HepG2 (cell line): Measurements from ENCODE around the gene FAM89B. TPM values are rescaled to one million over a fixed set of nuclear protein-coding genes. Genes with fewer than 3 reads are reported as not detected.

Experiments
- BCL3 ChIP-seq: sonication (generic); formaldehyde crosslinking; IDR thresholded peaks from 2 replicates; pipeline ENCODE4 v1.5.1; 2020; ENCODE audit warnings: mild to moderate bottlenecking, missing genetic modification reagents, moderate library complexity
- EEA1 ChIP-seq: sonication (generic); formaldehyde crosslinking; IDR thresholded peaks from 2 replicates; pipeline ENCODE4 v1.5.1; 2020; ENCODE audit warnings: mild to moderate bottlenecking, missing genetic modification reagents, borderline replicate concordance
- ESRRA ChIP-seq: sonication (generic); formaldehyde crosslinking; IDR thresholded peaks from 2 replicates; pipeline ENCODE4 v1.5.1; 2020; ENCODE audit warnings: mild to moderate bottlenecking, low read depth, missing genetic modification reagents
- HNRNPLL ChIP-seq: fragments of 200-400 bp; formaldehyde crosslinking; IDR thresholded peaks from 2 replicates; pipeline ENCODE4 v1.6.1; 2017; ENCODE audit warnings: mild to moderate bottlenecking, low read depth, low read length; ENCODE audit not compliant: poor library complexity, severe bottlenecking
- HOXA3 ChIP-seq: sonication (generic); formaldehyde crosslinking; IDR thresholded peaks from 2 replicates; pipeline ENCODE4 v1.5.0; 2020; ENCODE audit warnings: missing genetic modification reagents
- KAT8 ChIP-seq: IDR thresholded peaks from 2 replicates; pipeline ENCODE4 v1.6.1; 2016; ENCODE audit warnings: missing genetic modification reagents, missing compliant biosample characterization
- LBX2 ChIP-seq: sonication (generic); formaldehyde crosslinking; IDR thresholded peaks from 2 replicates; pipeline ENCODE4 v1.5.0; 2020; ENCODE audit warnings: missing genetic modification reagents, mild to moderate bottlenecking, borderline replicate concordance
- NR1H2 ChIP-seq: sonication (generic); formaldehyde crosslinking; IDR thresholded peaks from 2 replicates; pipeline ENCODE4 v1.8.1; 2022; ENCODE audit warnings: low read depth, missing genetic modification reagents, borderline replicate concordance
- PCBP1 ChIP-seq: fragments of 200-400 bp; formaldehyde crosslinking; IDR thresholded peaks from 2 replicates; pipeline ENCODE4 v1.6.1; 2017; ENCODE audit warnings: mild to moderate bottlenecking, low read depth, low read length, borderline replicate concordance
- SIN3B ChIP-seq: fragments of 150-350 bp; IDR thresholded peaks from 2 replicates; pipeline ENCODE4 v1.6.1; 2014; ENCODE audit warnings: low read length
- TARDBP ChIP-seq: sonication (generic); formaldehyde crosslinking; IDR thresholded peaks from 2 replicates; pipeline ENCODE4 v1.8.0; 2022; ENCODE audit warnings: mild to moderate bottlenecking, missing genetic modification reagents
- ZBTB33 ChIP-seq: sonication (generic); formaldehyde crosslinking; IDR thresholded peaks from 2 replicates; pipeline ENCODE4 v1.4.0; 2020; ENCODE audit warnings: missing genetic modification reagents
- ZNF17 ChIP-seq: sonication (generic); formaldehyde crosslinking; IDR thresholded peaks from 2 replicates; pipeline ENCODE4 v1.5.0; 2020; ENCODE audit warnings: mild to moderate bottlenecking, missing genetic modification reagents
- ZNF564 ChIP-seq: sonication (generic); formaldehyde crosslinking; IDR thresholded peaks from 2 replicates; pipeline ENCODE4 v1.8.1; 2023; ENCODE audit warnings: mild to moderate bottlenecking, missing genetic modification reagents
- ZNF749 ChIP-seq: sonication (generic); formaldehyde crosslinking; IDR thresholded peaks from 2 replicates; pipeline ENCODE4 v1.8.0; 2022; ENCODE audit warnings: mild to moderate bottlenecking, missing genetic modification reagents, moderate library complexity, borderline replicate concordance
- ZSCAN20 ChIP-seq: sonication (generic); formaldehyde crosslinking; IDR thresholded peaks from 2 replicates; pipeline ENCODE4 v1.4.0; 2020; ENCODE audit warnings: missing genetic modification reagents, mild to moderate bottlenecking, borderline replicate concordance
- ZSCAN22 ChIP-seq: sonication (generic); formaldehyde crosslinking; IDR thresholded peaks from 2 replicates; pipeline ENCODE4 v1.4.0; 2020; ENCODE audit warnings: mild to moderate bottlenecking, missing genetic modification reagents
- polyA plus RNA-seq, 8 experiments: library from polyadenylated mRNA; depleted of rRNA in 3 of 8; stranded (reverse) in 7 of 8; unstranded in 1 of 8; fragments of >200 nt; fragmentation: Illumina TruSeq in 4 of 8; extraction: Trizol in 4 of 8; gene quantifications; 2 replicates each; pipeline versions ENCODE4 v1.2.1 to v1.2.3, GENCODE V29; 2011 to 2016; ENCODE audit warnings: low read depth in 4 of 8, missing spikeins in 1 of 8, mixed read lengths in 1 of 8; ENCODE audit not compliant: insufficient read depth in 1 of 8
- total RNA-seq, 5 experiments: library from RNA; depleted of rRNA; stranded (reverse); fragments of >200 nt; fragmentation: Illumina TruSeq; extraction: Trizol; gene quantifications; 2 replicates each; pipeline ENCODE4 v1.2.3, GENCODE V29; 2016; ENCODE audit warnings: low read depth in 1 of 5
- TF ChIP-seq, protein P1 (sequence below): IDR thresholded peaks from 2 replicates; pipeline ENCODE4 v1.6.1; 2016; ENCODE audit warnings: missing compliant biosample characterization, missing genetic modification reagents, borderline replicate concordance
- TF ChIP-seq, protein P2 (sequence below): sonication (generic); formaldehyde crosslinking; IDR thresholded peaks from 2 replicates; pipeline ENCODE4 v1.5.1; 2020; ENCODE audit warnings: mild to moderate bottlenecking, missing genetic modification reagents, borderline replicate concordance

Gene FAM89B
- total and polyA plus RNA-seq, 2 of the 13 experiments (the other 11 are each of a cell fraction or from before 2014, with no cell fraction given) = 5.7 to 8.0 TPM

DNA sequence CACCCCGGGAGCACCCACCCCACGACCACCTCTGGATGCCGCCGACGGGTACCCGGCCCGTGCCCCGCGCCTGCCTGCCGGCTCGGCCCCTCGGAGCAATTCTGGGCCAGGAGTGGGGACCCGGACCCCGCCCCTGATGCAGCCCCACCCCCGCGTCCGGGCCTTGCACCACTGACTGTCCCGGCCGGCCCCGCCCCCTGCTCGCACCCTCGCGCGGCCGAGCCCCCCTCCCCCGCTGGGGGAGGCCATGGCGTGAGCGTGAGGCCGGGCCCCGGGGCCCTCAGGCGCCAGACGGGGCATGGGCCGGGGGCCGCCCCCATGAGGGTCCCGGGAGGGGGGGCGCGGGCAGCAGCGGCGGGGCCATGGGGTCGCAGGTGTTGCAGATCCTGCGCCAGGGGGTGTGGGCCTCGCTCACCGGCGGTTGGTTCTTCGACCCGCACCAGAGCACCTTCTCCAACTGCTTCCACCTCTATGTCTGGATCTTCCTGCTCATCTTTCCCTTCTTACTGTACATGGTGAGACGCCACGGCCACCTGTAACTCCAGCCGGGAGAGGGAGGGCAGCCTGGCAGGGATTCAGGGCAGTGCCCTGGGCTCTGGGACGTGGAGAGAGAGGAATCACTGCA is 43.7 kb downstream of the FAM89B start (continued):
- TF ChIP-seq, protein P1, sequence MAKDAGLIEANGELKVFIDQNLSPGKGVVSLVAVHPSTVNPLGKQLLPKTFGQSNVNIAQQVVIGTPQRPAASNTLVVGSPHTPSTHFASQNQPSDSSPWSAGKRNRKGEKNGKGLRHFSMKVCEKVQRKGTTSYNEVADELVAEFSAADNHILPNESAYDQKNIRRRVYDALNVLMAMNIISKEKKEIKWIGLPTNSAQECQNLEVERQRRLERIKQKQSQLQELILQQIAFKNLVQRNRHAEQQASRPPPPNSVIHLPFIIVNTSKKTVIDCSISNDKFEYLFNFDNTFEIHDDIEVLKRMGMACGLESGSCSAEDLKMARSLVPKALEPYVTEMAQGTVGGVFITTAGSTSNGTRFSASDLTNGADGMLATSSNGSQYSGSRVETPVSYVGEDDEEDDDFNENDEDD (CRISPR knock-in tag) = 0 out of 2 replicates have a peak, but pooled peaks have one; percentile 10
- TF ChIP-seq LBX2 (CRISPR knock-in tag) (no peak), NR1H2 (CRISPR knock-in tag) (no peak), KAT8 (CRISPR knock-in tag) (no peak), ZNF17 (CRISPR knock-in tag) (no peak), ZSCAN22 (CRISPR knock-in tag) (no peak), PCBP1 (no peak), ZBTB33 (peak; percentile 11; the same call in 1 of the 2 replicates), ZSCAN20 (no peak), ESRRA (peak; percentile 76; the same call in 1 of the 2 replicates), EEA1 (0 out of 2 replicates have a peak, but pooled peaks have one; percentile 32), SIN3B (no peak), TARDBP (CRISPR knock-in tag) (0 out of 2 replicates have a peak, but pooled peaks have one; percentile 39), ZNF564 (CRISPR knock-in tag) (0 out of 2 replicates have a peak, but pooled peaks have one; percentile 14), ZNF749 (CRISPR knock-in tag) (0 out of 2 replicates have a peak, but pooled peaks have one; percentile 50), HNRNPLL (no peak), HOXA3 (CRISPR knock-in tag) (no peak), BCL3 (no peak)
- TF ChIP-seq, protein P2, sequence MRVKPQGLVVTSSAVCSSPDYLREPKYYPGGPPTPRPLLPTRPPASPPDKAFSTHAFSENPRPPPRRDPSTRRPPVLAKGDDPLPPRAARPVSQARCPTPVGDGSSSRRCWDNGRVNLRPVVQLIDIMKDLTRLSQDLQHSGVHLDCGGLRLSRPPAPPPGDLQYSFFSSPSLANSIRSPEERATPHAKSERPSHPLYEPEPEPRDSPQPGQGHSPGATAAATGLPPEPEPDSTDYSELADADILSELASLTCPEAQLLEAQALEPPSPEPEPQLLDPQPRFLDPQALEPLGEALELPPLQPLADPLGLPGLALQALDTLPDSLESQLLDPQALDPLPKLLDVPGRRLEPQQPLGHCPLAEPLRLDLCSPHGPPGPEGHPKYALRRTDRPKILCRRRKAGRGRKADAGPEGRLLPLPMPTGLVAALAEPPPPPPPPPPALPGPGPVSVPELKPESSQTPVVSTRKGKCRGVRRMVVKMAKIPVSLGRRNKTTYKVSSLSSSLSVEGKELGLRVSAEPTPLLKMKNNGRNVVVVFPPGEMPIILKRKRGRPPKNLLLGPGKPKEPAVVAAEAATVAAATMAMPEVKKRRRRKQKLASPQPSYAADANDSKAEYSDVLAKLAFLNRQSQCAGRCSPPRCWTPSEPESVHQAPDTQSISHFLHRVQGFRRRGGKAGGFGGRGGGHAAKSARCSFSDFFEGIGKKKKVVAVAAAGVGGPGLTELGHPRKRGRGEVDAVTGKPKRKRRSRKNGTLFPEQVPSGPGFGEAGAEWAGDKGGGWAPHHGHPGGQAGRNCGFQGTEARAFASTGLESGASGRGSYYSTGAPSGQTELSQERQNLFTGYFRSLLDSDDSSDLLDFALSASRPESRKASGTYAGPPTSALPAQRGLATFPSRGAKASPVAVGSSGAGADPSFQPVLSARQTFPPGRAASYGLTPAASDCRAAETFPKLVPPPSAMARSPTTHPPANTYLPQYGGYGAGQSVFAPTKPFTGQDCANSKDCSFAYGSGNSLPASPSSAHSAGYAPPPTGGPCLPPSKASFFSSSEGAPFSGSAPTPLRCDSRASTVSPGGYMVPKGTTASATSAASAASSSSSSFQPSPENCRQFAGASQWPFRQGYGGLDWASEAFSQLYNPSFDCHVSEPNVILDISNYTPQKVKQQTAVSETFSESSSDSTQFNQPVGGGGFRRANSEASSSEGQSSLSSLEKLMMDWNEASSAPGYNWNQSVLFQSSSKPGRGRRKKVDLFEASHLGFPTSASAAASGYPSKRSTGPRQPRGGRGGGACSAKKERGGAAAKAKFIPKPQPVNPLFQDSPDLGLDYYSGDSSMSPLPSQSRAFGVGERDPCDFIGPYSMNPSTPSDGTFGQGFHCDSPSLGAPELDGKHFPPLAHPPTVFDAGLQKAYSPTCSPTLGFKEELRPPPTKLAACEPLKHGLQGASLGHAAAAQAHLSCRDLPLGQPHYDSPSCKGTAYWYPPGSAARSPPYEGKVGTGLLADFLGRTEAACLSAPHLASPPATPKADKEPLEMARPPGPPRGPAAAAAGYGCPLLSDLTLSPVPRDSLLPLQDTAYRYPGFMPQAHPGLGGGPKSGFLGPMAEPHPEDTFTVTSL (CRISPR knock-in tag) = no peak
